PFSK-1 (cell line): Measurements from ENCODE around the gene NDUFA5.

ENCODE experiments used
- FOXP2 ChIP-seq: optimal IDR thresholded peaks from 2 replicates; pipeline ENCODE3; 2011; ENCODE audit warnings: borderline replicate concordance, control low read depth, inconsistent platforms; ENCODE audit not compliant: insufficient read depth; ENCODE audit errors: extremely low read length, extremely low read depth
- POLR2AphosphoS5 ChIP-seq: IDR thresholded peaks from 2 replicates; pipeline ENCODE4 v1.6.1; 2012; ENCODE audit warnings: low read depth, mild to moderate bottlenecking, control low read depth, low read length, moderate library complexity
- REST ChIP-seq, 2 experiments: IDR thresholded peaks; 2 replicates each; pipeline versions ENCODE4 v1.6.1 to v1.8.0; 2011 to 2012; ENCODE audit warnings: low read depth in 2 of 2, low read length in 2 of 2, control low read depth in 1 of 2, inconsistent platforms in 1 of 2, mild to moderate bottlenecking in 1 of 2, moderate library complexity in 1 of 2; ENCODE audit not compliant: insufficient read depth in 1 of 2
- SIN3A ChIP-seq: IDR thresholded peaks from 2 replicates; pipeline ENCODE4 v1.6.1; 2012; ENCODE audit warnings: mild to moderate bottlenecking, low read length, moderate library complexity, borderline replicate concordance; ENCODE audit not compliant: insufficient read depth
- TAF1 ChIP-seq: IDR thresholded peaks from 2 replicates; pipeline ENCODE4 v1.6.1; 2012; ENCODE audit warnings: low read length, control low read depth, borderline replicate concordance; ENCODE audit not compliant: insufficient read depth

Gene NDUFA5

GRCh38 chr7:123600876-123601275 lies 43.3 kb upstream of the NDUFA5 start:
- TF ChIP-seq TAF1 (no peak), POLR2AphosphoS5 (no peak), SIN3A (no peak), FOXP2 (no peak), REST (IDR thresholded peaks at IDR 0.05; ENCODE audit: insufficient read depth in 1 of 2, low read depth in 2 of 2, low read length in 2 of 2) (no peak)

GRCh38 chr7:123599766-123600165 lies 42.1 kb upstream of the NDUFA5 start:
- TF ChIP-seq FOXP2, result no peak
- TF ChIP-seq POLR2AphosphoS5, result no peak
- no peak for TF ChIP-seq TAF1
- TF ChIP-seq SIN3A, result no peak
- TF ChIP-seq REST (IDR thresholded peaks at IDR 0.05; ENCODE audit: insufficient read depth in 1 of 2, low read depth in 2 of 2, low read length in 2 of 2), result no peak

GRCh38 chr7:123598657-123599056 lies 41.0 kb upstream of the NDUFA5 start:
- TF ChIP-seq TAF1 (no peak), REST (IDR thresholded peaks at IDR 0.05; ENCODE audit: insufficient read depth in 1 of 2, low read depth in 2 of 2, low read length in 2 of 2) (no peak), FOXP2 (no peak), SIN3A (no peak), POLR2AphosphoS5 (no peak)

- TF ChIP-seq FOXP2 (no peak), SIN3A (no peak), REST (IDR thresholded peaks at IDR 0.05; ENCODE audit: insufficient read depth in 1 of 2, low read depth in 2 of 2, low read length in 2 of 2) (no peak), POLR2AphosphoS5 (no peak), TAF1 (no peak)
Observed at GRCh38 chr7:123594813-123595241, 37.2 kb upstream of the NDUFA5 start.

- no peak for TF ChIP-seq POLR2AphosphoS5
- TF ChIP-seq SIN3A, result no peak
- no peak for TF ChIP-seq REST (IDR thresholded peaks at IDR 0.05; ENCODE audit: insufficient read depth in 1 of 2, low read depth in 2 of 2, low read length in 2 of 2)
- no peak for TF ChIP-seq TAF1
- no peak for TF ChIP-seq FOXP2
Observed at GRCh38 chr7:123588376-123588775, 30.8 kb upstream of the NDUFA5 start.
